OCI-LY7 (cell line): Measurements from ENCODE around the gene ELL. TPM values are rescaled to one million over a fixed set of nuclear protein-coding genes. Genes with fewer than 3 reads are reported as not detected.

ENCODE experiments used
- BruUV-seq: library from RNA; stranded (reverse); fragments of 400-500 nt; replicated peaks from 2 replicates; lab custom pipeline; 2021; lab: Mats Ljungman, UMichigan
- CTCF ChIA-PET: fragments of 300-600 bp; sonication (Branson Sonifier 250); formaldehyde crosslinking; loops from one replicate; lab custom pipeline; 2022; ENCODE audit warnings: antibody characterized with exemption; ENCODE audit not compliant: unreplicated experiment; lab: Charles Lee
- POLR2A ChIA-PET: fragments of 300-600 bp; sonication (Branson Sonifier 250); formaldehyde crosslinking; loops from one replicate; lab custom pipeline; 2022; ENCODE audit warnings: antibody characterized with exemption; lab: Charles Lee
- DNase-seq: peaks from one replicate; pipeline ENCODE4 v3.0.0-alpha.2; 2015; ENCODE audit warnings: low spot score
- H2AFZ ChIP-seq: fragments of 200-600 bp; sonication (generic), shearing (Covaris generic); 2 replicates; pipeline ENCODE4 v1.6.1; 2014; ENCODE audit warnings: mild to moderate bottlenecking, antibody characterized with exemption, low read length, moderate library complexity
- H3K27ac ChIP-seq: fragments of 200-600 bp; sonication (generic); 2 replicates; pipeline ENCODE4 v1.5.1; 2014; ENCODE audit warnings: mixed run types, low read depth, mild to moderate bottlenecking, moderate library complexity, low read length, inconsistent platforms; ENCODE audit not compliant: poor library complexity, severe bottlenecking
- H3K36me3 ChIP-seq: fragments of 200-600 bp; sonication (generic); 2 replicates; pipeline ENCODE4 v1.6.1; 2014; ENCODE audit warnings: mild to moderate bottlenecking, antibody characterized with exemption, low read length, moderate library complexity, mixed read lengths; ENCODE audit not compliant: insufficient read depth
- H3K4me1 ChIP-seq: fragments of 200-600 bp; sonication (generic); 2 replicates; pipeline ENCODE4 v1.5.1; 2014; ENCODE audit warnings: mild to moderate bottlenecking, low read length; ENCODE audit not compliant: insufficient read depth, poor library complexity, severe bottlenecking
- H3K4me2 ChIP-seq: fragments of 200-600 bp; sonication (generic); 2 replicates; pipeline ENCODE4 v1.6.1; 2014; ENCODE audit warnings: mild to moderate bottlenecking, low read length
- H3K4me3 ChIP-seq: fragments of 200-600 bp; sonication (generic); 2 replicates; pipeline ENCODE4 v1.5.1; 2014; ENCODE audit warnings: mild to moderate bottlenecking, low read depth, low read length; ENCODE audit not compliant: poor library complexity, severe bottlenecking
- H3K79me2 ChIP-seq: fragments of 200-600 bp; sonication (generic); 2 replicates; pipeline ENCODE4 v1.6.1; 2016; ENCODE audit warnings: low read depth, mild to moderate bottlenecking, low read length, moderate library complexity, mixed read lengths; ENCODE audit not compliant: insufficient read depth
- H3K9me2 ChIP-seq: fragments of 200-600 bp; sonication (generic); 2 replicates; pipeline ENCODE4 v1.6.1; 2016; ENCODE audit warnings: mild to moderate bottlenecking, low read length, mixed read lengths; ENCODE audit not compliant: insufficient read depth
- H3K9me3 ChIP-seq: fragments of 200-600 bp; sonication (generic); 2 replicates; pipeline ENCODE4 v1.6.1; 2014; ENCODE audit warnings: mild to moderate bottlenecking, mixed run types, low read length, mixed read lengths
- H4K20me1 ChIP-seq: fragments of 200-600 bp; sonication (generic); 2 replicates; pipeline ENCODE4 v1.6.1; 2014; ENCODE audit warnings: mild to moderate bottlenecking, antibody characterized with exemption, low read length, moderate library complexity, mixed read lengths; ENCODE audit not compliant: insufficient read depth
- CTCF ChIP-seq: fragments of 200-600 bp; sonication (generic); conservative IDR thresholded peaks from 2 replicates; pipeline ENCODE4 v1.5.1; 2014; ENCODE audit warnings: mild to moderate bottlenecking, antibody characterized with exemption, low read length, moderate library complexity, mixed read lengths
- EZH2phosphoT487 ChIP-seq: fragments of 200-600 bp; sonication (generic); IDR thresholded peaks from 2 replicates; pipeline ENCODE4 v1.6.1; 2018; ENCODE audit warnings: low read depth, borderline replicate concordance, mild to moderate bottlenecking, mixed run types, antibody characterized with exemption, low read length, moderate library complexity, mixed read lengths
- intact Hi-C: fragments of 100-400 bp; cut with micrococcal nuclease; formaldehyde crosslinking; loops from one replicate; pipeline ENCODE4 v1.10.0; 2022; ENCODE audit not compliant: unreplicated experiment
- total RNA-seq, 2 experiments: library from RNA; depleted of rRNA in 1 of 2; stranded (reverse); fragments of >200 nt in 1 of 2; shearing (Covaris generic) in 1 of 2; gene quantifications; 2 replicates each; pipeline ENCODE4 v1.2.3, GENCODE V29; 2014 to 2022

The ELL gene
- total RNA-seq, 2 experiments from 2014 or later: 14.4 to 24.6 TPM

- ChIA-PET POLR2A (no interaction called here), CTCF (interaction anchor here (1.2 kb wide), 1 partner anchor 10 kb away, joined by 4 read pairs; no protein-coding TSS in a partner anchor)
- Histone ChIP-seq H3K36me3 (peaks cover 36% of the 10 kb centered on the region), H3K4me1 (peaks cover 11% of the 10 kb centered on the region), H3K4me2 (no peak overlapping the region), H4K20me1 (no peaks in the 10 kb centered on the region), H2AFZ (no peak overlapping the region), H3K9me3 (0 out of 2 replicates have a peak, but pooled peaks cover 7% of the 10 kb centered on the region), H3K9me2 (no peaks in the 10 kb centered on the region), H3K4me3 (no peak overlapping the region), H3K27ac (no peak overlapping the region), H3K79me2 (no peaks in the 10 kb centered on the region)
- TF ChIP-seq CTCF: no peak
- TF ChIP-seq EZH2phosphoT487: no peak
- intact Hi-C loops: no loop called here
- BruUV-seq: no TSS peak
- DNase-seq: no peak
Measured at GRCh38 chr19:18440936-18441803, 80.7 kb downstream of the ELL start.

- H3K4me1 ChIP-seq: peaks cover 11% of the 10 kb centered on the region
- CTCF ChIA-PET: interaction anchor here (1.2 kb wide), 1 partner anchor 10 kb away, joined by 4 read pairs; no protein-coding TSS in a partner anchor
- H3K79me2 ChIP-seq: no peaks in the 10 kb centered on the region
- no peak overlapping the region for H3K4me2 ChIP-seq
- intact Hi-C loops: no loop called here
- peak; percentile 57 for DNase-seq
- no TSS peak for BruUV-seq
- 0 out of 2 replicates have a peak, but pooled peaks cover 7% of the 10 kb centered on the region for H3K9me3 ChIP-seq
- no peak overlapping the region for H3K4me3 ChIP-seq
- POLR2A ChIA-PET: no interaction called here
- H3K27ac ChIP-seq: no peak overlapping the region
- peak; percentile 78 for TF ChIP-seq CTCF
- no peak for TF ChIP-seq EZH2phosphoT487
- H4K20me1 ChIP-seq: no peaks in the 10 kb centered on the region
- peaks cover 29% of the 10 kb centered on the region for H3K36me3 ChIP-seq
- no peak overlapping the region for H2AFZ ChIP-seq
- H3K9me2 ChIP-seq: no peaks in the 10 kb centered on the region
Measured at GRCh38 chr19:18440415-18440877, 81.4 kb downstream of the ELL start.

- no peak for DNase-seq
- CTCF ChIA-PET: no interaction called here
- Histone ChIP-seq H3K4me1 (peaks cover 11% of the 10 kb centered on the region), H3K79me2 (no peaks in the 10 kb centered on the region), H3K36me3 (peaks cover 26% of the 10 kb centered on the region), H3K4me2 (no peak overlapping the region), H2AFZ (no peak overlapping the region), H3K27ac (no peak overlapping the region), H3K4me3 (no peak overlapping the region), H4K20me1 (no peaks in the 10 kb centered on the region), H3K9me2 (no peaks in the 10 kb centered on the region), H3K9me3 (0 out of 2 replicates have a peak, but pooled peaks cover 7% of the 10 kb centered on the region)
- TF ChIP-seq EZH2phosphoT487 (no peak), CTCF (no peak)
- intact Hi-C loops: no loop called here
- no TSS peak for BruUV-seq
- POLR2A ChIA-PET: no interaction called here
Measured at GRCh38 chr19:18439910-18440237, 82.0 kb downstream of the ELL start.
